ENCODE measurements around the gene CKM. TPM values are rescaled to one million over a fixed set of nuclear protein-coding genes. Genes with fewer than 3 reads are reported as not detected.

Gene CKM
- total RNA-seq, 2 donors from 2014 or later = 24.7 to 42.8 TPM

DNA sequence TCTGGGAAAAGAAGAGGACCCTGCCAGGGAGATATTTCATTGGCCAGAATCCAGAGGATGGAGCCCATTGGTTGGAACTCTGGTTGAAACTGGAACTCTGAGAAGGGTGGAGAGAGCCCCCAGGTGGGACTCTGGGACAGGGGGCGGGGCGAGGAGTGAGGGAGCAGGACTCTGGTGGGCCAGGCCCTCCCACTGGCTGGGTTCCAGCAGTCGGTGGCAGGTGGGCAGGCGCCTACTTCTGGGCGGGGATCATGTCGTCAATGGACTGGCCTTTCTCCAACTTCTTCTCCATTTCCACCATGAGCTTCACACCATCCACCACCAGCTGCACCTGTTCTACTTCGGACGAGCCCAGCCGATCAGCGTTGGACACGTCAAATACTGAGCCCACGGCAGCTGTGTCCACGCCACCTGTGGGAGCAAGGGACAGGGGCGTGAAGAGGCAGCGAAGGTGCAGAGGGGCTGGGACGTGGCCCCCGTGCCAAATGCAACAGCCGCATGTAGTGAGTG is 16.1 kb downstream of the CKM start:
- Histone ChIP-seq H3K4me1 (replicated peaks) (no peaks in the 10 kb centered on the region), H3K9me3 (no peaks in the 10 kb centered on the region), H3K36me3 (no peaks in the 10 kb centered on the region), H3K27me3 (replicated peaks; ENCODE audit: insufficient read depth) (no peaks in the 10 kb centered on the region), H3K4me3 (no peak overlapping the region), H3K27ac (no peak overlapping the region)
- WGBS = 44% methylated on average over 18 of the region's 18 CpGs
- TF ChIP-seq POLR2AphosphoS5 (IDR thresholded peaks at IDR 0.05) = no peak
- TF ChIP-seq POLR2A (IDR thresholded peaks at IDR 0.05) = no peak
- TF ChIP-seq, protein P1, sequence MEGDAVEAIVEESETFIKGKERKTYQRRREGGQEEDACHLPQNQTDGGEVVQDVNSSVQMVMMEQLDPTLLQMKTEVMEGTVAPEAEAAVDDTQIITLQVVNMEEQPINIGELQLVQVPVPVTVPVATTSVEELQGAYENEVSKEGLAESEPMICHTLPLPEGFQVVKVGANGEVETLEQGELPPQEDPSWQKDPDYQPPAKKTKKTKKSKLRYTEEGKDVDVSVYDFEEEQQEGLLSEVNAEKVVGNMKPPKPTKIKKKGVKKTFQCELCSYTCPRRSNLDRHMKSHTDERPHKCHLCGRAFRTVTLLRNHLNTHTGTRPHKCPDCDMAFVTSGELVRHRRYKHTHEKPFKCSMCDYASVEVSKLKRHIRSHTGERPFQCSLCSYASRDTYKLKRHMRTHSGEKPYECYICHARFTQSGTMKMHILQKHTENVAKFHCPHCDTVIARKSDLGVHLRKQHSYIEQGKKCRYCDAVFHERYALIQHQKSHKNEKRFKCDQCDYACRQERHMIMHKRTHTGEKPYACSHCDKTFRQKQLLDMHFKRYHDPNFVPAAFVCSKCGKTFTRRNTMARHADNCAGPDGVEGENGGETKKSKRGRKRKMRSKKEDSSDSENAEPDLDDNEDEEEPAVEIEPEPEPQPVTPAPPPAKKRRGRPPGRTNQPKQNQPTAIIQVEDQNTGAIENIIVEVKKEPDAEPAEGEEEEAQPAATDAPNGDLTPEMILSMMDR (IDR thresholded peaks at IDR 0.05) = no peak
- intact Hi-C loops (cut with DNase I) = no loop called here
- DNase-seq (ENCODE audit: low spot score) = no peak

DNA sequence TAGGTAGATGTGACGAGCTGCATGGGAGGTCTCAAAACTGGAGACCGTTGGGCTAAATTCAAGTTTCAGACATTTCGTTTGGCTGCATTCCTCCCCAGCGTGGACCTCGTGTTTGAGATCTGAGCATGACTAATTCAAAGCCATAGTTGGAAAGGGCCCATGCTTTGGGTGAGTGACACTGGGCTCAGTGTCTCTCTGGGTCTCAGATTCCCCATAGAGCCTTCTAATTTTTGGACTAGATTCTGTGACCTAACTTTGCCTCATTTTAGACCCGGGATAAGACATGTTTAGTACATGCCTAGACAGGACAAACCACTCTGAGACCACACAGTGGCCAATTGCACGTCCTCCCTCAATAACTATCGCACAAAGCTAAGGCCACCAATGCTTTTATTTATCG is 16.6 kb downstream of the CKM start:
- TF ChIP-seq, protein P1 (IDR thresholded peaks at IDR 0.05) = no peak
- no peak for TF ChIP-seq POLR2AphosphoS5 (IDR thresholded peaks at IDR 0.05)
- no peak for TF ChIP-seq POLR2A (IDR thresholded peaks at IDR 0.05)
- WGBS = 19% methylated on average over 9 of the region's 9 CpGs
- Histone ChIP-seq H3K4me1 (replicated peaks) (no peaks in the 10 kb centered on the region), H3K9me3 (no peaks in the 10 kb centered on the region), H3K27ac (no peak overlapping the region), H3K4me3 (no peak overlapping the region), H3K27me3 (replicated peaks; ENCODE audit: insufficient read depth) (no peaks in the 10 kb centered on the region), H3K36me3 (no peaks in the 10 kb centered on the region)
- intact Hi-C loops (cut with DNase I) = no loop called here
- no peak for DNase-seq (ENCODE audit: low spot score)

DNA sequence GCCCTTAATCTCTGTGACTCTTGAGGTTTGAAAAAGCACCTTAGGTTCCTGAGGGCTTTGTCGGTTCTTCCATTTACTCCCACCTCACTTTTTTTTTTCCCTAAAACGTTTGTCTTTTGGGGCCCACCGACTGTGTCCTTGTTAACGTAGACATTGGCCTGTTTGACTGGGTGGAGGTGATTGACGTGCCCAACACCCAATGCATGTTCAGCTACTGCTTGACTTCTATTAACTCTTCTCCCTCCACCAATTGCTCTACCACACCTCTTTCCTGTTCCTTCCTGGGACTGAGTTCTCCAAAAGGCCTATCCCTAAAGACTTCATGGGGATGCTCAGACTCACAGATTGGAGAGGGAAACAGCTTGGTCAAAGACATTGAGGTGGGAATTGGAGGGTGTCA is 17.3 kb downstream of the CKM start:
- no peak overlapping the region for H3K4me3 ChIP-seq
- TF ChIP-seq POLR2A (IDR thresholded peaks at IDR 0.05) (no peak), POLR2AphosphoS5 (IDR thresholded peaks at IDR 0.05) (no peak)
- TF ChIP-seq, protein P1 (IDR thresholded peaks at IDR 0.05) = no peak
- no peaks in the 10 kb centered on the region for H3K4me1 ChIP-seq (replicated peaks)
- no peak overlapping the region for H3K27ac ChIP-seq
- WGBS = 35% methylated on average over 5 of the region's 5 CpGs
- no peaks in the 10 kb centered on the region for H3K27me3 ChIP-seq (replicated peaks; ENCODE audit: insufficient read depth)
- intact Hi-C loops (cut with DNase I) = no loop called here
- no peak for DNase-seq (ENCODE audit: low spot score)
- no peaks in the 10 kb centered on the region for H3K36me3 ChIP-seq
- no peaks in the 10 kb centered on the region for H3K9me3 ChIP-seq

DNA sequence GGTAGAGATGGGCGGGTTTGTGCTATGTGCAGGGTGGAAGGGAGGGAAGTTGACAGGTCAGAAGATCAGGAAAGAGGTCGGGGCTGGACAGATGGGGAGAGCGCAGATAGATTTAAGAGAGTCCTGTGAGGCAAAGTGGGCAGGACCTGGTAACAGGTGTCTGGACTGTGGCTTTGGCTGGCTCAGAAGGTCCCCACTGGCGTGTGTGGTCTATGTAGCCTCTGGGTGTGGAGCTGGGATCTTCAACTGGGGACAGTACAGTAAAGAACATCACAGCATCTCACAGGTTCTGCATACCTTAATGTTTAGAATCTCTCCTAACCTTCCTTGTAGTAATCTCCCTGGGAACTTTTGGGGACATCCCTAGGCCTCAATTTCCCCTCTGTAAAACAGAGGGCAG is 17.7 kb downstream of the CKM start:
- no peaks in the 10 kb centered on the region for H3K9me3 ChIP-seq
- no peak for DNase-seq (ENCODE audit: low spot score)
- no peak overlapping the region for H3K27ac ChIP-seq
- WGBS = 77% methylated on average over 4 of the region's 4 CpGs
- no peaks in the 10 kb centered on the region for H3K27me3 ChIP-seq (replicated peaks; ENCODE audit: insufficient read depth)
- intact Hi-C loops (cut with DNase I) = no loop called here
- H3K4me1 ChIP-seq (replicated peaks) = no peaks in the 10 kb centered on the region
- H3K4me3 ChIP-seq = no peak overlapping the region
- TF ChIP-seq, protein P1 (IDR thresholded peaks at IDR 0.05) = no peak
- TF ChIP-seq POLR2A (IDR thresholded peaks at IDR 0.05) (no peak), POLR2AphosphoS5 (IDR thresholded peaks at IDR 0.05) (no peak)
- H3K36me3 ChIP-seq = no peaks in the 10 kb centered on the region

DNA sequence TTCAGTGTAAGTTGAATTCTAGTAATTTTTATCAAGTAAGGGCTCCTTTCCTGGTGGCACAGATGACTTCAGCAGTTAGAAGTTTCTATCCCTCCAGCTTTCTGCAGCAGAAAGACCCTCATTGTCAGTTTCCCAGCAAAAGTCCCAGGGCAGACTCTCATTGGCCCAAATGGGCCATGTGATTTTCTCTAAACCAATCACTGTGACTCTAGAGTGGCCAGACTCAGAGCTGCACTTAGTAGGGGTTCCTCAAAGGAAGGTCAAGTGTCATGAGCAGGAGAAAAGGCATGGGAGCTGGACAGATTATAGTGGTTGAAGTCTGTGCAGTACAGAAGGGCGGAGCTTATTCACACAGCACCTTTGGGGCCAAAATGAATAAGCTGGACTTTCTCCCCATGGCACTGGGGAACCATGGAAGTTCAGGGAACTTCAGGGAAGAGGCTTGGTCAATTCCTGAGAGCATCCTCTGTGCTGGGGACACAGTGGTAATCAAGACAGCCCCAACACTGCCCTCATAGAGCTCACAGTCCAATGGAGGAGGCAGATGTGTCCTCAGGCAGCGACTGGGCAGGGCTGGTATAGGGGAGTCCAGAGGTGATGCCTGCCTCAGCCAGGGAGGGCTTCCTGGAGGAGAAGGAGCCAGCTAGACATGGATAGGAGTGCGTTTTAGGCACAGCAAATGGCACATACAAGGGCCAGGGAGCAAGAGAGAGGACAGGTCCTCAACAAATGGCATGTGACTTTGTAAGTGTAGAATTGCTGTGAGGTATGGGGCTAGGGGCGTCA is 18.3 kb downstream of the CKM start:
- WGBS = 83% methylated on average over 4 of the region's 4 CpGs
- TF ChIP-seq POLR2AphosphoS5 (IDR thresholded peaks at IDR 0.05) (no peak), POLR2A (IDR thresholded peaks at IDR 0.05) (no peak)
- TF ChIP-seq, protein P1 (IDR thresholded peaks at IDR 0.05) = no peak
- intact Hi-C loops (cut with DNase I) = no loop called here
- Histone ChIP-seq H3K27me3 (replicated peaks; ENCODE audit: insufficient read depth) (no peaks in the 10 kb centered on the region), H3K27ac (no peak overlapping the region), H3K9me3 (no peaks in the 10 kb centered on the region), H3K4me3 (no peak overlapping the region), H3K4me1 (replicated peaks) (no peaks in the 10 kb centered on the region), H3K36me3 (peaks cover 0 to 4% of the 10 kb centered on the region in 2 donors)
- no peak for DNase-seq (ENCODE audit: low spot score)
